ENCODE results near the gene PRR5L. TPM values are rescaled to one million over a fixed set of nuclear protein-coding genes. Genes with fewer than 3 reads are reported as not detected.

Gene PRR5L
- total RNA-seq, 1 experiment from 2014 or later = not detected

DNA sequence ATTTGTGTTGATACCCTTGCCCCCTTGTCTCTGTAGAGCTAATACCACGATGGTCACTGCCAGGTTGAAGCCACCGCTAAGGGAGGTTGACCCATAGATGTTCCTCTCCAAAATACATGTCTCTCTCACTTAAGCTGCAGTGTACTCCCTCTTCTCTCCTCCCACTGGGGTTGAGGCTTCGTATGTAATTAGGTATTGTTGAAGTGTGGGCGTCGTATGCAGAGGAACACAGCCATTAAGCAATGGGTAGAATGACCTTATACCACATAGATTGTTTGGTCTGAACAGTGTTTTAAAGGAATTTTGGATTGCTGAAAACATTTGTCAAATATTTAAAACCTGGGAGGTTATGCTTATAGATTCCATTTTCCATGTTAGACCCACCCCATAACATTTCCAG is 142.0 kb downstream of the PRR5L start:
- Mint-ChIP-seq H3K9me3 (ENCODE audit: unreplicated experiment) (peaks cover 9% of the 10 kb centered on the region), H3K4me3 (ENCODE audit: unreplicated experiment) (no peak overlapping the region), H3K36me3 (ENCODE audit: insufficient read depth, unreplicated experiment) (no peaks in the 10 kb centered on the region), H3K27me3 (ENCODE audit: insufficient read depth, unreplicated experiment) (no peaks in the 10 kb centered on the region), H3K27ac (ENCODE audit: unreplicated experiment) (no peak overlapping the region), H3K4me1 (ENCODE audit: low read depth, unreplicated experiment) (peaks cover 8% of the 10 kb centered on the region)
- ChIA-PET POLR2A (no interaction called here), CTCF (no interaction called here)
- TF ChIP-seq, protein P1, sequence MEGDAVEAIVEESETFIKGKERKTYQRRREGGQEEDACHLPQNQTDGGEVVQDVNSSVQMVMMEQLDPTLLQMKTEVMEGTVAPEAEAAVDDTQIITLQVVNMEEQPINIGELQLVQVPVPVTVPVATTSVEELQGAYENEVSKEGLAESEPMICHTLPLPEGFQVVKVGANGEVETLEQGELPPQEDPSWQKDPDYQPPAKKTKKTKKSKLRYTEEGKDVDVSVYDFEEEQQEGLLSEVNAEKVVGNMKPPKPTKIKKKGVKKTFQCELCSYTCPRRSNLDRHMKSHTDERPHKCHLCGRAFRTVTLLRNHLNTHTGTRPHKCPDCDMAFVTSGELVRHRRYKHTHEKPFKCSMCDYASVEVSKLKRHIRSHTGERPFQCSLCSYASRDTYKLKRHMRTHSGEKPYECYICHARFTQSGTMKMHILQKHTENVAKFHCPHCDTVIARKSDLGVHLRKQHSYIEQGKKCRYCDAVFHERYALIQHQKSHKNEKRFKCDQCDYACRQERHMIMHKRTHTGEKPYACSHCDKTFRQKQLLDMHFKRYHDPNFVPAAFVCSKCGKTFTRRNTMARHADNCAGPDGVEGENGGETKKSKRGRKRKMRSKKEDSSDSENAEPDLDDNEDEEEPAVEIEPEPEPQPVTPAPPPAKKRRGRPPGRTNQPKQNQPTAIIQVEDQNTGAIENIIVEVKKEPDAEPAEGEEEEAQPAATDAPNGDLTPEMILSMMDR (IDR thresholded peaks at IDR 0.05; ENCODE audit: insufficient read depth in 1 of 2, low read depth in 1 of 2, low read length in 1 of 2, severe bottlenecking in 1 of 2, unreplicated experiment in 1 of 2) = no peak
- Histone ChIP-seq H3K4me3 (ENCODE audit: low read depth, low read length) (no peak overlapping the region), H3K36me3 (ENCODE audit: control insufficient read depth, insufficient read depth, low read length) (no peaks in the 10 kb centered on the region), H3K27me3 (replicated peaks; ENCODE audit: control insufficient read depth, insufficient read depth, low read length) (no peaks in the 10 kb centered on the region), H3K4me1 (peaks cover 12% of the 10 kb centered on the region), H3K9me3 (no peaks in the 10 kb centered on the region)
- no peak for DNase-seq
- no TSS peak for BruUV-seq (replicated peaks)
- intact Hi-C loops (cut with micrococcal nuclease; ENCODE audit: unreplicated experiment) = no loop called here

DNA sequence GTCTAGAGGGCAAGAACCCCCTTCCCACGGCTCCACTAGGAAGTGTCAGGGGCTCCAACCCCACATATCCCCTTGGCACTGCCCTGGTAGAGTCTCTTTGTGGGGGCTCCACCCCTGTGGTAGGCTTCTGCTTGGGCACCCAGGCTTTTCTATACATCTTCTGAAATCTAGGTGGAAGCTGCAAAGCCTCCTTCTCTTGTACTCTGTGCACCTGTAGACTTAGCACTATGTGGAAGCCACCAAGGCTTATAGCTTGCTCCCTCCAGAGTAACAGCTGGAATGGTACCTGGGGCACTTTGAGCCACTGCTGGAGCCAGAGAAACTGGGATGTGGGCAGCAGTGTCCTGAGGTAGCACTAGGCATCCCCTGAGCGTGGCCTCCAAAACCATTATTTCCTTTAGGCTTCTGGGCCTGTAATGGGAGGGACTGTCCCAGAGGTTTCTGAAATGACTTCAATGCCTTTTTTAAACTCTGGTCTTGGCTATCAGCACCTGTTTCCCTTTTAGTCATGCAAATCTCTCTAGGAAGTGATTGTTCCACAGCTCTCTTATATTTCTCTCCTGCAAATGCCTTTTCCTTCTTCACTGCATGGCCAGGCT is 145.6 kb downstream of the PRR5L start:
- Histone ChIP-seq H3K27me3 (replicated peaks; ENCODE audit: control insufficient read depth, insufficient read depth, low read length) (no peaks in the 10 kb centered on the region), H3K36me3 (ENCODE audit: control insufficient read depth, insufficient read depth, low read length) (no peaks in the 10 kb centered on the region), H3K4me3 (ENCODE audit: low read depth, low read length) (no peak overlapping the region), H3K4me1 (no peaks in the 10 kb centered on the region), H3K9me3 (no peaks in the 10 kb centered on the region)
- no peak overlapping the region for H3K4me3 Mint-ChIP-seq (ENCODE audit: unreplicated experiment)
- H3K9me3 Mint-ChIP-seq (ENCODE audit: unreplicated experiment) = peaks cover 9% of the 10 kb centered on the region
- TF ChIP-seq, protein P1 (IDR thresholded peaks at IDR 0.05; ENCODE audit: insufficient read depth in 1 of 2, low read depth in 1 of 2, low read length in 1 of 2, severe bottlenecking in 1 of 2, unreplicated experiment in 1 of 2) = no peak
- CTCF ChIA-PET = no interaction called here
- H3K36me3 Mint-ChIP-seq (ENCODE audit: insufficient read depth, unreplicated experiment) = no peaks in the 10 kb centered on the region
- POLR2A ChIA-PET = no interaction called here
- no peak overlapping the region for H3K27ac Mint-ChIP-seq (ENCODE audit: unreplicated experiment)
- no TSS peak for BruUV-seq (replicated peaks)
- intact Hi-C loops (cut with micrococcal nuclease; ENCODE audit: unreplicated experiment) = no loop called here
- no peaks in the 10 kb centered on the region for H3K4me1 Mint-ChIP-seq (ENCODE audit: low read depth, unreplicated experiment)
- no peak for DNase-seq
- H3K27me3 Mint-ChIP-seq (ENCODE audit: insufficient read depth, unreplicated experiment) = peaks cover 2% of the 10 kb centered on the region

DNA sequence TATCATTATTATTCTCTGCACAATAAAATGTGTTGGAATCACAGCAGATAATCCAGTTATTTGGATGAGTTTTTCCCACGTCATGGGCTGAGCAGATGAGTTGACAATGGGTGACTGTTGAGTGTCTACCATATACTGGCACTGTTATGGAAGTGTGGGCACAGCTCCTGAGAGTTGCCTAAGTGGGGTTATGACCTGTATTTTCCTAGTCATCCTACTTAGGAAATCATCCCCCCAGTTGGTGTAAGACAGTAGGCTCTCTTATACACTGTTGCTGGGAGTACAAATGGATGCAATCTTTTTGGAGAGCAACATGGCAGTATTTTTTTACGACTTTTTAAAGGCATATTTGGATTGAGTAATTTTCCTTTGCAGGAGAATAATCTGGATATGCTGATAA is 147.6 kb downstream of the PRR5L start:
- intact Hi-C loops (cut with micrococcal nuclease; ENCODE audit: unreplicated experiment) = no loop called here
- no peaks in the 10 kb centered on the region for H3K36me3 ChIP-seq (ENCODE audit: control insufficient read depth, insufficient read depth, low read length)
- Mint-ChIP-seq H3K36me3 (ENCODE audit: insufficient read depth, unreplicated experiment) (no peaks in the 10 kb centered on the region), H3K9me3 (ENCODE audit: unreplicated experiment) (peaks cover 9% of the 10 kb centered on the region), H3K27ac (ENCODE audit: unreplicated experiment) (no peak overlapping the region), H3K4me1 (ENCODE audit: low read depth, unreplicated experiment) (no peaks in the 10 kb centered on the region), H3K4me3 (ENCODE audit: unreplicated experiment) (no peak overlapping the region), H3K27me3 (ENCODE audit: insufficient read depth, unreplicated experiment) (peaks cover 2% of the 10 kb centered on the region)
- no peaks in the 10 kb centered on the region for H3K27me3 ChIP-seq (replicated peaks; ENCODE audit: control insufficient read depth, insufficient read depth, low read length)
- H3K4me3 ChIP-seq (ENCODE audit: low read depth, low read length) = no peak overlapping the region
- no TSS peak for BruUV-seq (replicated peaks)
- TF ChIP-seq, protein P1 (IDR thresholded peaks at IDR 0.05; ENCODE audit: insufficient read depth in 1 of 2, low read depth in 1 of 2, low read length in 1 of 2, severe bottlenecking in 1 of 2, unreplicated experiment in 1 of 2) = no peak
- no peak for DNase-seq
- no peaks in the 10 kb centered on the region for H3K9me3 ChIP-seq
- POLR2A ChIA-PET = no interaction called here
- H3K4me1 ChIP-seq = no peaks in the 10 kb centered on the region
- CTCF ChIA-PET = no interaction called here
